ENCODE measurements around the gene EEF1G.
"Not testable (repeated sequence)": the region's sequence is repeated elsewhere in the genome, so short reads cannot be mapped to it uniquely, and the experiment has no call there.

EEF1G gene

GRCh38 chr11:62577046-62577714 lies 3.5 kb upstream of the EEF1G start:
- DNase-seq (no peak), ATAC-seq (replicated peaks) (no peak)
- Mint-ChIP-seq H3K36me3 (peaks cover 48 to 61% of the 10 kb centered on the region in 2 donors), H3K4me3 (no peak overlapping the region), H3K9me3 (no peaks in the 10 kb centered on the region), H3K27ac (peak overlapping the region; percentile 26), H3K4me1 (peaks cover 25 to 39% of the 10 kb centered on the region in 2 donors), H3K27me3 (no peaks in the 10 kb centered on the region)

- DNase-seq (no peak), ATAC-seq (replicated peaks) (no peak)
- no peaks in the 10 kb centered on the region for H3K27me3 Mint-ChIP-seq
- peak overlapping the region; percentile 94 to 97 for H3K4me3 Mint-ChIP-seq
- H3K4me1 Mint-ChIP-seq: peaks cover 36 to 53% of the 10 kb centered on the region in 2 donors
- H3K9me3 Mint-ChIP-seq: no peaks in the 10 kb centered on the region
- H3K36me3 Mint-ChIP-seq: peaks cover 54 to 67% of the 10 kb centered on the region in 2 donors
- peak overlapping the region; percentile 80 for H3K27ac Mint-ChIP-seq
Measured at GRCh38 chr11:62575837-62576236, 2.1 kb upstream of the EEF1G start.

GRCh38 chr11:62575156-62575555 lies 1.5 kb upstream of the EEF1G start:
- ATAC-seq (replicated peaks) (no peak), DNase-seq (no peak)
- peak overlapping the region; percentile 94 to 97 for H3K4me3 Mint-ChIP-seq
- H3K4me1 Mint-ChIP-seq: peaks cover 40 to 60% of the 10 kb centered on the region in 2 donors
- peaks cover 58 to 72% of the 10 kb centered on the region in 2 donors for H3K36me3 Mint-ChIP-seq
- no peaks in the 10 kb centered on the region for H3K9me3 Mint-ChIP-seq
- peak overlapping the region; percentile 99 for H3K27ac Mint-ChIP-seq
- no peaks in the 10 kb centered on the region for H3K27me3 Mint-ChIP-seq

DNA sequence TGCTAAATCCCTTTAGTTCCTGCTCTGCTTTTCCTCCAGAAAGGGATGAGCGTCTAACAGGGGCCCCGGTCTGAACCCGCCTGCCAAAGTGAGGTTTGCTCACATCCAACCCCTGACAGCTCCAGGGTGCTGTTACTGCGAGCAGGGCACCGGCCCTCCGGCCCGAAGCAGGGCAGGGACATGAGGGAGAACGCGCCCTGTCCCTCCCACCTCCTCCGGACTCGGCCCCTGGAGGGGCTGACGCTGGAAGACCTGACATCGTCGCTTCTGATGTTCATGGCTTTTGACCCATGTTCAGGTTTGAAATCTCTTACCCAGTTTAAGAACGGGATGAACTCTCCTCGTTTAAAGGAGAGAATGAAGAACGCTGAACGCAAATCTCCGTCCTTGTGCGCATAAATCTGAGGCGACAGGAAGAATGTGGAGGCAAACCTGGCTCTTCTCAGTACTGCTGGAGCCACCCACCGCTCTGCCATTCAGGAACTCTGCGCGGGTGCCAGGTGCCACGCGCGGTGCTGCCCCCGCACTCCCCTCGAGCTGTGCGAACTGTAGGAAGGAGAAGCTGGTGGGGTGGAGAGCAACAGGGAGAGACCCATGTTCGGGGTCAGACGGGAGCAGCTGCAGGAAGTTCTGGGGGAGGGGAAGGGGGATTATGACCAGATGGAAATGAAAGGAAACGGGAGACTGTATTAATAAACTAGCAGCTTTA lies 826 bp upstream of the EEF1G start:
- H3K9me3 Mint-ChIP-seq: no peaks in the 10 kb centered on the region
- peaks cover 40 to 63% of the 10 kb centered on the region in 2 donors for H3K4me1 Mint-ChIP-seq
- H3K4me3 Mint-ChIP-seq: peak overlapping the region; percentile 94 to 97
- H3K27me3 Mint-ChIP-seq: no peaks in the 10 kb centered on the region
- H3K27ac Mint-ChIP-seq: peak overlapping the region; percentile 99
- peaks cover 59 to 77% of the 10 kb centered on the region in 2 donors for H3K36me3 Mint-ChIP-seq
- no peak for DNase-seq
- peak; percentile 17 to 24 for ATAC-seq (replicated peaks)

DNA sequence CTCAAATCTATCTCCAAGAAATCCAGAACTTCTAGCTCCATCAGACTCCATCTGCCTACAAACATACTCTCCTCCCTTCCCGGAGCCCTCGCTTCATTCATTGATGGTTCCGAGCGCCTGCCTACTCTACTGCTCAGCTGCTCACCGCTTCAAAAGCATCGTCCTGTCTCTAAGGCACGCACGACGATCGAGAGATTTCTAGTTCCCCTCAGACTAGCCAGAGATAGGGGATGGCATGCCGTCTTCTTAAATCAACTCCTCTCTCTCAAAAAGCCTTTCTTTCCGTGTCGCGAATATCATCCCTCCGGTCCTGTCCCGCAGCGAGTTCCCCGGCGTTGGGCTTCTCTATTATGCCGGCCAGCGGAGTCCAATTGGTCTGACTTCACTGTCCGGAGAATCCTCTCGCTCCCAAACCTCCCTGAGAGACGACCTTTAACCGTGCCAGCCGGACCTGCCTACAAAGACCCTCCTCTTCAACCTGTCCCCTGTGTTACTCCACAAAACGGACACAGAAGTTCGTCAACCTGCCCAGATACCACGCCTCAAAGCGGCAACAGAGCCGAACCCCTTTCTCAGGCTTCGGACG lies 592 bp downstream of the EEF1G start:
- H3K27me3 Mint-ChIP-seq: no peaks in the 10 kb centered on the region
- H3K9me3 Mint-ChIP-seq: no peaks in the 10 kb centered on the region
- H3K27ac Mint-ChIP-seq: peak overlapping the region; percentile 99
- DNase-seq (no peak), ATAC-seq (replicated peaks) (peak; percentile 10 to 22)
- peak overlapping the region; percentile 94 to 97 for H3K4me3 Mint-ChIP-seq
- H3K36me3 Mint-ChIP-seq: peaks cover 59 to 75% of the 10 kb centered on the region in 2 donors
- H3K4me1 Mint-ChIP-seq: peaks cover 40 to 63% of the 10 kb centered on the region in 2 donors

GRCh38 chr11:62572431-62572830 lies 1.3 kb downstream of the EEF1G start:
- no peak for ATAC-seq (replicated peaks)
- no peaks in the 10 kb centered on the region for H3K27me3 Mint-ChIP-seq
- no peak for DNase-seq
- H3K36me3 Mint-ChIP-seq: peaks cover 58 to 74% of the 10 kb centered on the region in 2 donors
- peak overlapping the region; percentile 94 to 97 for H3K4me3 Mint-ChIP-seq
- peak overlapping the region; percentile 99 for H3K27ac Mint-ChIP-seq
- H3K9me3 Mint-ChIP-seq: no peaks in the 10 kb centered on the region
- H3K4me1 Mint-ChIP-seq: peaks cover 42 to 66% of the 10 kb centered on the region in 2 donors

GRCh38 chr11:62571493-62571892 lies 2.2 kb downstream of the EEF1G start:
- Mint-ChIP-seq H3K27ac (peak overlapping the region; percentile 99), H3K4me3 (peak overlapping the region; percentile 94 to 97), H3K4me1 (peaks cover 46 to 72% of the 10 kb centered on the region in 2 donors), H3K36me3 (peaks cover 62 to 73% of the 10 kb centered on the region in 2 donors)
- not testable (repeated sequence) for H3K9me3 Mint-ChIP-seq; DNase-seq; ATAC-seq (replicated peaks); H3K27me3 Mint-ChIP-seq

DNA sequence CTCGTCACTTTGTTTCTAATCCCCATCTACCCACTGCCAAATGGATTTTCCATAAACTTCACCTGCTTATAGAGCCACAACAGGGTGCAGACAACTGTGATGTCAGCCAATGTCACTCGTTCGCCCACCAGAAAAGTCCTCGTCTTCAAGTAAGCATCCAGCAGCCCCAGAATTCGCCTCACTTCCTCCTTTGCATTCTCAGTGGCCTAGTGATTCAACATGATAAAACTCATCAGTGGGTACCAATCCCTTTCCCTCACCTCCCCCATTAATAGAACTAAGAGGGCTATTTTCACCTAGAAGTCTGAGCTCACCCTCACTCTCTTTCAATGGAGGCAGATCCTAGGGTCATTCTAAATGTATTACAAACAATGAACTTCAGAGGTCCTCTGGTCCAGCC lies 2.8 kb downstream of the EEF1G start:
- not testable (repeated sequence) for DNase-seq, H3K9me3 Mint-ChIP-seq, H3K27me3 Mint-ChIP-seq
- peak overlapping the region; percentile 99 for H3K27ac Mint-ChIP-seq
- ATAC-seq (replicated peaks): peak in 1 of 2 donors; percentile 13
- peaks cover 65 to 74% of the 10 kb centered on the region in 2 donors for H3K36me3 Mint-ChIP-seq
- H3K4me1 Mint-ChIP-seq: peaks cover 48 to 72% of the 10 kb centered on the region in 2 donors
- peak overlapping the region; percentile 94 to 97 for H3K4me3 Mint-ChIP-seq

- ATAC-seq (replicated peaks) (no peak), DNase-seq (no peak)
- Mint-ChIP-seq H3K9me3 (no peaks in the 10 kb centered on the region), H3K36me3 (peaks cover 62 to 69% of the 10 kb centered on the region in 2 donors), H3K4me3 (no peak overlapping the region), H3K27me3 (no peaks in the 10 kb centered on the region), H3K4me1 (peaks cover 42 to 70% of the 10 kb centered on the region in 2 donors), H3K27ac (no peak overlapping the region)
Measured at GRCh38 chr11:62569611-62570010, 4.1 kb downstream of the EEF1G start.

DNA sequence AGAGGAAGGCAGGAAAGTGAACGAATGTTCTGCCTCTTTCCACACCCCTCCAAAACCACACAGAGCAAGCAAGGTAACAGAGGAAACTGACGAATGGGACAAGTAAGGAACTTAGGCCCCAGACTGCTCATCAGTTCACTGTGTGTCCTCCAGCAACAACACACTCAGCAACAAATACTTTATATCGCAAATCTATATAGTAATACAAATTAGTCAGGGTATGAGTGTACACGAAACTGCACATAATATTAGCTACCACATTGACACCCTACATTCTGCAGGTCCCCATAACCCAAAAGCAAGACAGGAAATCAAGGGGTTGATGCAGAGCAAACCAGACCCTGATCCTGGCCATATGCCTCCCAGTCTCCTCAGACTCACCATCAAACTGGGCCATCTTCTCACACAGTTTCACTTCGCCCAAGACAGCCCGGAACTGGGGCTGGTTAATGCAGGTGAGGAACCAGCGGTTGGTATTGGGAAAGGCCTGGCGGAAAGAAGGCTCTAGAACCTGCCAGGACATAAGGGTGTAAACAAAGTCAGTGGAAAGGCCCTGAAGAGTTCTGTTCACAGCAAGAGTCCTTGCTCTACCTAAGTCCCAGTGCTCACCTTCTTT lies 6.6 kb downstream of the EEF1G start:
- Mint-ChIP-seq H3K36me3 (peaks cover 48 to 59% of the 10 kb centered on the region in 2 donors), H3K4me1 (peaks cover 37 to 65% of the 10 kb centered on the region in 2 donors), H3K9me3 (no peaks in the 10 kb centered on the region), H3K27me3 (no peaks in the 10 kb centered on the region), H3K27ac (peak overlapping the region; percentile 77), H3K4me3 (peak overlapping the region in 1 of 2 donors; percentile 63)
- DNase-seq: no peak
- ATAC-seq (replicated peaks): peak in 1 of 2 donors; percentile 57

- peaks cover 35 to 64% of the 10 kb centered on the region in 2 donors for H3K4me1 Mint-ChIP-seq
- no peaks in the 10 kb centered on the region for H3K27me3 Mint-ChIP-seq
- H3K27ac Mint-ChIP-seq: peak overlapping the region; percentile 53
- ATAC-seq (replicated peaks): no peak
- no peak for DNase-seq
- H3K36me3 Mint-ChIP-seq: peaks cover 41 to 57% of the 10 kb centered on the region in 2 donors
- no peak overlapping the region for H3K4me3 Mint-ChIP-seq
- no peaks in the 10 kb centered on the region for H3K9me3 Mint-ChIP-seq
Measured at GRCh38 chr11:62566247-62566646, 7.4 kb downstream of the EEF1G start.

DNA sequence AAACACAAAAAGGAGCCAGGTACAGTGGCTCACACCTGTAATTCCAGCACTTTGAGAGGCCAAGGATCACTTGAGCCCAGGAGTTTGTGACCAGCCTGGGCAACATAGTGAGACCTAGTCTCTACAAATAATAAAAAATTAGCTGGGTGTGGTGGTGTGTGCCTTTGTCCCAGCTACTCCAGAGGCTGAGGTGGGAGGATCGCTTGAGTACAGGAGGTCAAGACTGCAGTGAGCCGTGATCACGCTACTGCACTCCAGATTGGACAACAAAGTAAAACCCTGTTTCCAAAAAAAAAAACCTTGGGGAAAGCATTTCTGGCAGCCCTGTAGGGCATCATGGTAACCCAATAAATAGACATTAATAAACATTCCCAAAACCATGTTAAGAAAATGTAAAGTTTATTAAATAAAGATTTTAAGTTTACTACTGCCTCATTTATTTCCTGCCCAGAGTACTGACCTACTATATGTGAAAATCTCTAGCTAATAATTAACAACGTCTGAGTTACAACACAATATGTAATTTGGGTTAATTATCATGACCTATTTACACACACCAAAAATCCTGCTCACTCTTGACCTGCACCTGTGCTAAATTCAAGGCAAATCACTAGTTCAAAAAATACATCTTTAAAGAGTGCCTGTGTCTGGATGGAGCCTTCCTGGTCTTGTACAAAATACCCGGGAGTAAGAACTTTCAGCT lies 8.4 kb downstream of the EEF1G start:
- Mint-ChIP-seq H3K27me3 (no peaks in the 10 kb centered on the region), H3K9me3 (no peaks in the 10 kb centered on the region), H3K27ac (peak overlapping the region; percentile 62), H3K4me1 (peaks cover 33 to 64% of the 10 kb centered on the region in 2 donors), H3K36me3 (peaks cover 36 to 57% of the 10 kb centered on the region in 2 donors), H3K4me3 (no peak overlapping the region)
- DNase-seq (no peak), ATAC-seq (replicated peaks) (no peak)

- not testable (repeated sequence) for H3K4me3 Mint-ChIP-seq; H3K27me3 Mint-ChIP-seq; ATAC-seq (replicated peaks); H3K9me3 Mint-ChIP-seq; DNase-seq
- Mint-ChIP-seq H3K36me3 (peaks cover 39 to 64% of the 10 kb centered on the region in 2 donors), H3K27ac (peak overlapping the region; percentile 39), H3K4me1 (peaks cover 46 to 78% of the 10 kb centered on the region in 2 donors)
Measured at GRCh38 chr11:62561677-62562230, 11.9 kb downstream of the EEF1G start.
